Activated naive CD4-positive, alpha-beta T cell treated with anti-CD3 and anti-CD28 coated beads for 36 hours (primary cell): ENCODE results near the gene PLD6. TPM values are rescaled to one million over a fixed set of nuclear protein-coding genes. Genes with fewer than 3 reads are reported as not detected.

Experiments
- total RNA-seq, 2 experiments: library from RNA; stranded (reverse); gene quantifications; one replicate each; pipeline ENCODE4 v1.2.3, GENCODE V29; 2021

PLD6 gene
- total RNA-seq, 2 experiments from 2014 or later, result 5.3 to 5.4 TPM

Other genes starting within 250 kb of the PLD6 start
- gene TNFRSF13B, start 234.2 kb downstream of the PLD6 start, total RNA-seq, result not detected
- gene MPRIP, start 163.9 kb downstream of the PLD6 start, total RNA-seq, result 100 to 1,000 TPM; 125 TPM
- gene FLCN, start 30.8 kb upstream of the PLD6 start, total RNA-seq, result 10 to 100 TPM; 17.5 to 18.4 TPM
- 100 to 1,000 TPM; 103 to 104 TPM for gene COPS3, start 74.9 kb upstream of the PLD6 start, total RNA-seq
- 1 to 10 TPM; 7.7 to 8.1 TPM for gene NT5M, start 97.0 kb upstream of the PLD6 start, total RNA-seq